Adipocyte (in vitro differentiated cells): ENCODE measurements around the gene KCNH4.
"Not testable (repeated sequence)": the region's sequence is repeated elsewhere in the genome, so short reads cannot be mapped to it uniquely, and the experiment has no call there.

Experiments
- DNase-seq: peaks from one replicate; pipeline ENCODE4 v3.0.0-alpha.2; 2015; ENCODE audit warnings: low read depth
- H3K27me3 ChIP-seq: replicated peaks from 2 replicates; pipeline ENCODE4 v1.7.0; 2013; ENCODE audit warnings: mild to moderate bottlenecking, low read length, moderate library complexity; ENCODE audit not compliant: control insufficient read depth, insufficient read depth
- H3K36me3 ChIP-seq: 2 replicates; pipeline ENCODE4 v1.7.0; 2013; ENCODE audit warnings: low read length, mild to moderate bottlenecking, moderate library complexity; ENCODE audit not compliant: control insufficient read depth, insufficient read depth, severe bottlenecking
- H3K4me1 ChIP-seq: 2 replicates; pipeline ENCODE4 v1.7.0; 2013; ENCODE audit warnings: mild to moderate bottlenecking, low read length, moderate library complexity; ENCODE audit not compliant: control insufficient read depth, insufficient read depth
- H3K4me3 ChIP-seq: 2 replicates; pipeline ENCODE4 v1.7.0; 2013; ENCODE audit warnings: mild to moderate bottlenecking, low read length, moderate library complexity
- H3K9ac ChIP-seq: 2 replicates; pipeline ENCODE4 v1.7.0; 2013; ENCODE audit warnings: mild to moderate bottlenecking, low read length, moderate library complexity
- H3K9me3 ChIP-seq: 2 replicates; pipeline ENCODE4 v1.7.0; 2013; ENCODE audit warnings: mild to moderate bottlenecking, low read length, moderate library complexity; ENCODE audit not compliant: control insufficient read depth

KCNH4 gene

GRCh38 chr17:42180922-42181850 is at the start of gene KCNH4:
TSS of gene KCNH4 (minus strand) at chr17:42181142. CDS start at chr17:42180945, 197 bp downstream.
- Histone ChIP-seq H3K36me3 (no peaks in the 10 kb centered on the region), H3K9me3 (no peaks in the 10 kb centered on the region), H3K4me1 (peaks cover 24% of the 10 kb centered on the region), H3K4me3 (peak within 1 kb of the TSS; percentile 50), H3K27me3 (peaks cover 37% of the 10 kb centered on the region), H3K9ac (no peak within 1 kb of the TSS)
- peak; percentile 52 for DNase-seq

- Histone ChIP-seq H3K27me3 (no peaks in the 10 kb centered on the region), H3K36me3 (no peaks in the 10 kb centered on the region), H3K9ac (no peak overlapping the region), H3K4me3 (no peak overlapping the region), H3K9me3 (no peaks in the 10 kb centered on the region), H3K4me1 (peaks cover 21% of the 10 kb centered on the region)
- DNase-seq = no peak
These were observed 49.3 kb upstream of the KCNH4 start for GRCh38 chr17:42230225-42230624.

GRCh38 chr17:42227849-42228700 is 47.1 kb upstream of the KCNH4 start:
- Histone ChIP-seq H3K4me3 (no peak overlapping the region), H3K27me3 (no peaks in the 10 kb centered on the region), H3K9ac (no peak overlapping the region), H3K4me1 (peaks cover 10% of the 10 kb centered on the region), H3K9me3 (no peaks in the 10 kb centered on the region), H3K36me3 (peaks cover 16% of the 10 kb centered on the region)
- no peak for DNase-seq

GRCh38 chr17:42225646-42226045 is 44.7 kb upstream of the KCNH4 start:
- no peak overlapping the region for H3K9ac ChIP-seq
- H3K9me3 ChIP-seq = no peaks in the 10 kb centered on the region
- no peak for DNase-seq
- H3K36me3 ChIP-seq = peaks cover 33% of the 10 kb centered on the region
- peaks cover 10% of the 10 kb centered on the region for H3K4me1 ChIP-seq
- no peaks in the 10 kb centered on the region for H3K27me3 ChIP-seq
- no peak overlapping the region for H3K4me3 ChIP-seq

GRCh38 chr17:42224651-42225050 is 43.7 kb upstream of the KCNH4 start:
- DNase-seq = no peak
- Histone ChIP-seq H3K9ac (no peak overlapping the region), H3K36me3 (peaks cover 33% of the 10 kb centered on the region)

GRCh38 chr17:42221886-42222745 is 41.2 kb upstream of the KCNH4 start:
- Histone ChIP-seq H3K9me3 (no peaks in the 10 kb centered on the region), H3K9ac (no peak overlapping the region), H3K4me3 (no peak overlapping the region), H3K4me1 (no peaks in the 10 kb centered on the region), H3K27me3 (no peaks in the 10 kb centered on the region), H3K36me3 (peaks cover 47% of the 10 kb centered on the region)
- DNase-seq = peak; percentile 62

More at GRCh38 chr17:42224651-42225050, 43.7 kb upstream of the KCNH4 start:
- Histone ChIP-seq H3K4me1 (peaks cover 10% of the 10 kb centered on the region), H3K4me3 (no peak overlapping the region), H3K27me3 (no peaks in the 10 kb centered on the region), H3K9me3 (no peaks in the 10 kb centered on the region)

GRCh38 chr17:42219280-42219679 is 38.3 kb upstream of the KCNH4 start:
- H3K27me3 ChIP-seq, H3K4me3 ChIP-seq, H3K9me3 ChIP-seq, H3K9ac ChIP-seq, DNase-seq, H3K4me1 ChIP-seq: not testable (repeated sequence)
- peaks cover 57% of the 10 kb centered on the region for H3K36me3 ChIP-seq

GRCh38 chr17:42214156-42214555 is 33.2 kb upstream of the KCNH4 start:
- Histone ChIP-seq H3K4me3 (no peak overlapping the region), H3K36me3 (peaks cover 53% of the 10 kb centered on the region), H3K9ac (no peak overlapping the region), H3K27me3 (no peaks in the 10 kb centered on the region), H3K9me3 (no peaks in the 10 kb centered on the region), H3K4me1 (peaks cover 36% of the 10 kb centered on the region)
- DNase-seq = no peak

- DNase-seq = no peak
- no peak overlapping the region for H3K4me3 ChIP-seq
- peaks cover 47% of the 10 kb centered on the region for H3K36me3 ChIP-seq
- H3K27me3 ChIP-seq = no peaks in the 10 kb centered on the region
- no peaks in the 10 kb centered on the region for H3K9me3 ChIP-seq
- peak overlapping the region; percentile 0 for H3K9ac ChIP-seq
- peaks cover 36% of the 10 kb centered on the region for H3K4me1 ChIP-seq
These were observed 31.4 kb upstream of the KCNH4 start for GRCh38 chr17:42212382-42212781.

- DNase-seq = not testable (repeated sequence)
- peaks cover 47% of the 10 kb centered on the region for H3K36me3 ChIP-seq
These were observed 31.0 kb upstream of the KCNH4 start for GRCh38 chr17:42211921-42212341.

More at GRCh38 chr17:42211921-42212341, 31.0 kb upstream of the KCNH4 start:
- peaks cover 36% of the 10 kb centered on the region for H3K4me1 ChIP-seq
- peak overlapping the region; percentile 66 for H3K9ac ChIP-seq
- H3K27me3 ChIP-seq, H3K9me3 ChIP-seq, H3K4me3 ChIP-seq: not testable (repeated sequence)
